GM23248 (cell line): ENCODE measurements around the gene TENM4. TPM values are rescaled to one million over a fixed set of nuclear protein-coding genes. Genes with fewer than 3 reads are reported as not detected.

Source experiments
- DNase-seq: peaks from one replicate; pipeline ENCODE4 v3.0.0-alpha.2; 2015
- H2AFZ ChIP-seq: fragments of 200-600 bp; sonication (generic); 2 replicates; pipeline ENCODE4 v1.6.1; 2016; ENCODE audit warnings: antibody characterized with exemption
- H3F3A ChIP-seq: fragments of 200-600 bp; sonication (generic); 2 replicates; pipeline ENCODE4 v1.6.1; 2016; ENCODE audit warnings: mild to moderate bottlenecking, antibody characterized with exemption, mixed run types; ENCODE audit not compliant: insufficient read depth
- H3K27ac ChIP-seq: fragments of 200-600 bp; sonication (generic); 2 replicates; pipeline ENCODE4 v1.5.1; 2016; ENCODE audit warnings: mild to moderate bottlenecking
- H3K27me3 ChIP-seq: fragments of 200-600 bp; sonication (generic); replicated peaks from 2 replicates; pipeline ENCODE4 v1.6.1; 2016; ENCODE audit warnings: mild to moderate bottlenecking; ENCODE audit not compliant: insufficient read depth
- H3K36me3 ChIP-seq: fragments of 200-600 bp; sonication (generic); 2 replicates; pipeline ENCODE4 v1.6.1; 2016; ENCODE audit warnings: low read depth, mild to moderate bottlenecking
- H3K4me1 ChIP-seq: fragments of 200-600 bp; sonication (generic); 2 replicates; pipeline ENCODE4 v1.6.1; 2016; ENCODE audit warnings: mild to moderate bottlenecking; ENCODE audit not compliant: insufficient read depth
- H3K4me2 ChIP-seq: fragments of 200-600 bp; sonication (generic); one replicate; pipeline ENCODE4 v1.6.1; 2016; ENCODE audit warnings: mild to moderate bottlenecking; ENCODE audit not compliant: unreplicated experiment
- H3K4me3 ChIP-seq: fragments of 200-600 bp; sonication (generic); 2 replicates; pipeline ENCODE4 v1.5.1; 2016; ENCODE audit warnings: mild to moderate bottlenecking
- H3K79me2 ChIP-seq: fragments of 200-600 bp; sonication (generic); 2 replicates; pipeline ENCODE4 v1.6.1; 2016; ENCODE audit warnings: mild to moderate bottlenecking; ENCODE audit not compliant: insufficient read depth
- H3K9ac ChIP-seq: fragments of 200-600 bp; sonication (generic); 2 replicates; pipeline ENCODE4 v1.6.1; 2016; ENCODE audit warnings: mild to moderate bottlenecking
- H3K9me2 ChIP-seq: fragments of 200-600 bp; sonication (generic); 2 replicates; pipeline ENCODE4 v1.6.1; 2016; ENCODE audit warnings: mixed run types, mild to moderate bottlenecking, moderate library complexity; ENCODE audit not compliant: insufficient read depth
- H3K9me3 ChIP-seq: fragments of 200-600 bp; sonication (generic); one replicate; pipeline ENCODE4 v1.6.1; 2017; ENCODE audit warnings: low read depth
- H4K20me1 ChIP-seq: fragments of 200-600 bp; sonication (generic); 2 replicates; pipeline ENCODE4 v1.6.0; 2016; ENCODE audit not compliant: insufficient read depth
- EZH2 ChIP-seq: fragments of 200-600 bp; sonication (generic); IDR thresholded peaks from 2 replicates; pipeline ENCODE4 v1.6.1; 2018; ENCODE audit warnings: antibody characterized with exemption, mild to moderate bottlenecking; ENCODE audit not compliant: insufficient read depth, poor library complexity, severe bottlenecking
- EZH2phosphoT487 ChIP-seq: fragments of 200-600 bp; sonication (generic); IDR thresholded peaks from 2 replicates; pipeline ENCODE4 v1.6.1; 2018; ENCODE audit warnings: antibody characterized with exemption, moderate library complexity, mild to moderate bottlenecking, low read depth; ENCODE audit not compliant: insufficient read depth
- WGBS, 2 experiments: methylation state at CpG; one replicate each; pipeline ENCODE4 v1.1.6; 2015 to 2017; ENCODE audit warnings: low lambda C conversion rate in 2 of 2, low coverage in 1 of 2; ENCODE audit errors: missing lambda C conversion rate in 2 of 2; 5-methylcytosine and 5-hydroxymethylcytosine counted together
- in situ Hi-C: fragments of 300-500 bp; cut with MboI; formaldehyde crosslinking; loops from 2 replicates; pipeline ENCODE4 v1.15.0; 2020
- polyA plus RNA-seq: library from polyadenylated mRNA; unstranded; fragments of >200 nt; fragmentation: Nextera tagmentation; extraction: Ambion mirVana; gene quantifications from 2 replicates; pipeline ENCODE4 v1.2.1, GENCODE V29; 2016
- total RNA-seq: library from RNA; depleted of rRNA; stranded (reverse); fragments of >200 nt; shearing (Covaris generic); gene quantifications from 2 replicates; pipeline ENCODE4 v1.2.3, GENCODE V29; 2014

TENM4 gene
- total and polyA plus RNA-seq, 2 experiments from 2014 or later: 0.11 to 0.48 TPM

- Histone ChIP-seq H3K36me3 (no peaks in the 10 kb centered on the region), H2AFZ (no peak overlapping the region), H3K9me2 (no peaks in the 10 kb centered on the region), H3K27ac (no peak overlapping the region), H3K4me1 (no peaks in the 10 kb centered on the region), H3K4me2 (no peak overlapping the region), H3K9me3 (no peaks in the 10 kb centered on the region), H3K9ac (no peak overlapping the region), H3F3A (no peaks in the 10 kb centered on the region), H4K20me1 (no peaks in the 10 kb centered on the region), H3K4me3 (no peak overlapping the region), H3K79me2 (no peaks in the 10 kb centered on the region), H3K27me3 (peaks cover 2% of the 10 kb centered on the region)
- in situ Hi-C loops: no loop called here
- no peak for DNase-seq
- 75 to 76% methylated on average over 2 of the region's 2 CpGs for WGBS, 2 experiments
- no peak for TF ChIP-seq EZH2phosphoT487
- no peak for TF ChIP-seq EZH2
Observed at GRCh38 chr11:79042824-79043223, 398.0 kb downstream of the TENM4 start.

GRCh38 chr11:79040348-79040747, 400.5 kb downstream of the TENM4 start:
- peak; percentile 10 for DNase-seq
- whole genome bisulfite sequencing, 2 experiments: 7 to 13% methylated on average over 1 of the region's 1 CpG
- H3K9ac ChIP-seq: no peak overlapping the region

GRCh38 chr11:79039122-79039521, 401.7 kb downstream of the TENM4 start:
- H3F3A ChIP-seq: no peaks in the 10 kb centered on the region
- no peaks in the 10 kb centered on the region for H3K79me2 ChIP-seq
- H3K9me3 ChIP-seq: no peaks in the 10 kb centered on the region
- TF ChIP-seq EZH2 (no peak), EZH2phosphoT487 (no peak)
- no peak overlapping the region for H3K9ac ChIP-seq
- no peak for DNase-seq
- no peak overlapping the region for H3K4me2 ChIP-seq
- in situ Hi-C loops: no loop called here
- no peak overlapping the region for H3K27ac ChIP-seq
- 36 to 40% methylated on average over 2 of the region's 2 CpGs for whole genome bisulfite sequencing, 2 experiments
- no peaks in the 10 kb centered on the region for H3K4me1 ChIP-seq
- H3K27me3 ChIP-seq: peaks cover 6% of the 10 kb centered on the region
- H3K36me3 ChIP-seq: no peaks in the 10 kb centered on the region
- H4K20me1 ChIP-seq: no peaks in the 10 kb centered on the region
- H3K4me3 ChIP-seq: no peak overlapping the region
- no peaks in the 10 kb centered on the region for H3K9me2 ChIP-seq
- no peak overlapping the region for H2AFZ ChIP-seq

More at GRCh38 chr11:79040348-79040747, 400.5 kb downstream of the TENM4 start:
- Histone ChIP-seq H4K20me1 (no peaks in the 10 kb centered on the region), H3K27ac (no peak overlapping the region), H3K9me2 (no peaks in the 10 kb centered on the region), H3K4me3 (no peak overlapping the region), H3K27me3 (peaks cover 6% of the 10 kb centered on the region), H3K36me3 (no peaks in the 10 kb centered on the region), H3K79me2 (no peaks in the 10 kb centered on the region), H2AFZ (no peak overlapping the region), H3K9me3 (no peaks in the 10 kb centered on the region), H3F3A (no peaks in the 10 kb centered on the region), H3K4me1 (no peaks in the 10 kb centered on the region), H3K4me2 (no peak overlapping the region)
- TF ChIP-seq EZH2 (no peak), EZH2phosphoT487 (no peak)
- in situ Hi-C loops: no loop called here

GRCh38 chr11:79035881-79036280, 404.9 kb downstream of the TENM4 start:
- no peaks in the 10 kb centered on the region for H3K9me2 ChIP-seq
- no peaks in the 10 kb centered on the region for H3K79me2 ChIP-seq
- no peak for TF ChIP-seq EZH2
- no peak for TF ChIP-seq EZH2phosphoT487
- WGBS, 2 experiments: 52 to 54% methylated on average over 3 of the region's 3 CpGs
- H3K4me1 ChIP-seq: no peaks in the 10 kb centered on the region
- no peaks in the 10 kb centered on the region for H4K20me1 ChIP-seq
- no peak overlapping the region for H3K9ac ChIP-seq
- H2AFZ ChIP-seq: no peak overlapping the region
- H3F3A ChIP-seq: no peaks in the 10 kb centered on the region
- no peaks in the 10 kb centered on the region for H3K9me3 ChIP-seq
- no peak for DNase-seq
- no peak overlapping the region for H3K4me2 ChIP-seq
- no peak overlapping the region for H3K27ac ChIP-seq
- no peaks in the 10 kb centered on the region for H3K36me3 ChIP-seq
- peaks cover 22% of the 10 kb centered on the region for H3K27me3 ChIP-seq
- no peak overlapping the region for H3K4me3 ChIP-seq
- in situ Hi-C loops: no loop called here

GRCh38 chr11:79033833-79034232, 407.0 kb downstream of the TENM4 start:
- H3K4me3 ChIP-seq: no peak overlapping the region
- H3F3A ChIP-seq: no peaks in the 10 kb centered on the region
- no peaks in the 10 kb centered on the region for H3K79me2 ChIP-seq
- no peak overlapping the region for H3K4me2 ChIP-seq
- no peak overlapping the region for H2AFZ ChIP-seq
- H3K9ac ChIP-seq: no peak overlapping the region
- no peaks in the 10 kb centered on the region for H3K4me1 ChIP-seq
- H3K9me2 ChIP-seq: no peaks in the 10 kb centered on the region
- H4K20me1 ChIP-seq: no peaks in the 10 kb centered on the region
- H3K27me3 ChIP-seq: peaks cover 41% of the 10 kb centered on the region
- no peak for TF ChIP-seq EZH2phosphoT487
- no peak for TF ChIP-seq EZH2
- H3K27ac ChIP-seq: no peak overlapping the region
- WGBS, 2 experiments: 73 to 74% methylated on average over 4 of the region's 4 CpGs
- DNase-seq: no peak
- no peaks in the 10 kb centered on the region for H3K36me3 ChIP-seq
- in situ Hi-C loops: no loop called here
- H3K9me3 ChIP-seq: no peaks in the 10 kb centered on the region
